IMR-90 (cell line): ENCODE results near the gene OR1J1.

Experiments
- BHLHE40 ChIP-seq: fragments of 150-350 bp; IDR thresholded peaks from 2 replicates; pipeline ENCODE4 v1.6.1; 2016; ENCODE audit warnings: mild to moderate bottlenecking, low read depth, low read length
- CEBPB ChIP-seq: IDR thresholded peaks from 2 replicates; pipeline ENCODE4 v1.6.1; 2012; ENCODE audit warnings: low read depth, low read length, improper control_type of control experiment
- CTCF ChIP-seq: conservative IDR thresholded peaks from 2 replicates; pipeline ENCODE4 v1.5.1; 2012; ENCODE audit warnings: mild to moderate bottlenecking, low read depth, low read length, improper control_type of control experiment
- ELK1 ChIP-seq: fragments of 150-350 bp; IDR thresholded peaks from 2 replicates; pipeline ENCODE4 v1.6.1; 2016; ENCODE audit warnings: low read depth, mild to moderate bottlenecking, low read length, moderate library complexity, borderline replicate concordance
- FOS ChIP-seq: fragments of 150-350 bp; IDR thresholded peaks from 2 replicates; pipeline ENCODE4 v1.6.1; 2016; ENCODE audit warnings: low read depth, low read length
- MAFK ChIP-seq: IDR thresholded peaks from 2 replicates; pipeline ENCODE4 v1.6.1; 2012; ENCODE audit warnings: low read depth, low read length, improper control_type of control experiment
- MAZ ChIP-seq: IDR thresholded peaks from 2 replicates; pipeline ENCODE4 v1.6.1; 2012; ENCODE audit warnings: low read depth, mild to moderate bottlenecking, low read length, improper control_type of control experiment, moderate library complexity, borderline replicate concordance
- MXI1 ChIP-seq: IDR thresholded peaks from 2 replicates; pipeline ENCODE4 v1.6.1; 2012; ENCODE audit warnings: low read depth, mild to moderate bottlenecking, low read length, moderate library complexity, borderline replicate concordance
- NFE2L2 ChIP-seq: fragments of 150-350 bp; IDR thresholded peaks from 2 replicates; pipeline ENCODE4 v1.6.1; 2016; ENCODE audit warnings: low read depth, mild to moderate bottlenecking, low read length
- POLR2A ChIP-seq: IDR thresholded peaks from 2 replicates; pipeline ENCODE4 v1.6.1; 2012; ENCODE audit warnings: mild to moderate bottlenecking, low read depth, low read length
- RAD21 ChIP-seq: IDR thresholded peaks from 2 replicates; pipeline ENCODE4 v1.6.1; 2012; ENCODE audit warnings: low read length, improper control_type of control experiment
- RCOR1 ChIP-seq: IDR thresholded peaks from 2 replicates; pipeline ENCODE4 v1.6.1; 2012; ENCODE audit warnings: mild to moderate bottlenecking, low read length, improper control_type of control experiment; ENCODE audit not compliant: insufficient replicate concordance
- USF2 ChIP-seq: fragments of 150-350 bp; IDR thresholded peaks from 2 replicates; pipeline ENCODE4 v1.6.1; 2017; ENCODE audit warnings: mild to moderate bottlenecking, antibody characterized with exemption, low read length, low read depth

DNA sequence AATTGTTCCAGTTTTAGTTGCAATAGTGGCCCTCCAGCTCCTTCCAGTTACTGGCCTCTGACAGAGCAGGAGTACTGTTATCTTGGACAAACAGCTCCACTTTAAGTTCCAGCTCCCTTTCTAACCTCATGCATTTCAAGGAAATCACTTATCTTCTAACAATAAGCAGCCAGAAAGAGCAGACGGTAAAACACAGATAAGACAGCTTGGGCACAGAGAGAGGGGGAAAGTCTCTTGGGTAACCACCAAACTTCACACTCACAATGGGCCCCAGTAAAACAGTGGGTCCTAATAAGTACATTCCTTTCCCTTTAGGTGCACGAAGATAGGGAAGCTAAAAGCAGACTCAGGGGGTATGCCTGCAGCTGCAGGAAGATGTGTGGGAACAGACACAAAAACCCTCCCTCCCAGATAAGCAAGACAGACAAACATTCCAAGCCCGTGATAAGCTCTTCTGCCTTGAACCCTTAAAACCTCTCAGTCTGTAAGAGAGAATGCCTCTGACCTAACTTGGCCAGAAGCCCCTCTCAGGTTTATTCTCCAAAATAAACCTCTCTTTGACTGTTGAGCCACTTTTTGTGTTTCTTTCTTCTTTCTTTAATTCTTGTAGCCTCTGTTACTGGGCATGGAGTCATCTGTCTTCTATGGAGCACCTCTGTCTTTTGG is 30.8 kb downstream of the OR1J1 start:
- TF ChIP-seq BHLHE40 = no peak; the same call in 1 of the 2 replicates
- no peak for TF ChIP-seq CTCF
- TF ChIP-seq POLR2A = no peak
- peak; percentile 32; the same call in 1 of the 2 replicates for TF ChIP-seq CEBPB
- no peak for TF ChIP-seq ELK1
- TF ChIP-seq MAZ = 0 out of 2 replicates have a peak, but pooled peaks have one; percentile 20
- no peak for TF ChIP-seq NFE2L2
- no peak for TF ChIP-seq MXI1
- TF ChIP-seq MAFK = no peak
- TF ChIP-seq USF2 = no peak
- no peak for TF ChIP-seq RCOR1
- TF ChIP-seq FOS = no peak
- no peak; the same call in 1 of the 2 replicates for TF ChIP-seq RAD21
